ENCODE results near the gene MYO1A. TPM values are rescaled to one million over a fixed set of nuclear protein-coding genes. Genes with fewer than 3 reads are reported as not detected.

The MYO1A gene
- polyA plus RNA-seq, 1 donor (not counting 4 experiments of a cell fraction or from before 2014, with no cell fraction given), result 0.01 TPM

- Histone ChIP-seq H3K9ac (ENCODE audit: control insufficient read depth, extremely low read depth, insufficient read depth, low read length) (no peak overlapping the region), H3K79me2 (ENCODE audit: control insufficient read depth, insufficient read depth, low read length) (no peaks in the 10 kb centered on the region), H3K4me1 (ENCODE audit: control insufficient read depth, extremely low read depth, insufficient read depth, low read length) (no peaks in the 10 kb centered on the region), H3K4me3 (ENCODE audit: control insufficient read depth in 2 of 3, extremely low read depth in 1 of 3, insufficient read depth in 2 of 3, low read depth in 1 of 3, low read length in 3 of 3) (no peak overlapping the region), H3K27me3 (ENCODE audit: control insufficient read depth, extremely low read depth, insufficient read depth, low read length) (no peaks in the 10 kb centered on the region), H3K4me2 (ENCODE audit: control insufficient read depth, extremely low read depth, insufficient read depth, low read depth, low read length) (no peak overlapping the region), H2AFZ (ENCODE audit: control insufficient read depth, low read length) (no peak overlapping the region), H3K9me1 (ENCODE audit: control insufficient read depth, extremely low read depth, insufficient read depth, low read length) (no peaks in the 10 kb centered on the region), H4K20me1 (ENCODE audit: control insufficient read depth, extremely low read depth, insufficient read depth, low read length) (no peaks in the 10 kb centered on the region), H3K27ac (ENCODE audit: control insufficient read depth, insufficient read depth, low read length) (no peak overlapping the region), H3K9me3 (ENCODE audit: control insufficient read depth, low read depth, low read length) (no peaks in the 10 kb centered on the region), H3K36me3 (ENCODE audit: control insufficient read depth in 2 of 2, extremely low read depth in 1 of 2, insufficient read depth in 2 of 2, low read length in 2 of 2) (peaks cover 12 to 30% of the 10 kb centered on the region in 2 experiments)
- TF ChIP-seq CTCF (optimal IDR thresholded peaks at IDR 0.05 in 1 of 3, IDR thresholded peaks at IDR 0.05 in 1 of 3, conservative IDR thresholded peaks at IDR 0.05 in 1 of 3; ENCODE audit: extremely low read depth in 1 of 3, insufficient read depth in 2 of 3, low read length in 3 of 3) (no peak), EZH2 (IDR thresholded peaks at IDR 0.05; ENCODE audit: low read length) (no peak)
- DNase-seq (ENCODE audit: low read depth, low spot score) (no peak), FAIRE-seq (no peak)
- dilution Hi-C loops (cut with MboI; ENCODE audit: extremely low pct_ligation_motif_present, low sequenced_read_pairs), result no loop called here
Observed at GRCh38 chr12:57058454-57058853, 8.5 kb upstream of the MYO1A start.

- peaks cover 12 to 26% of the 10 kb centered on the region in 2 experiments for H3K36me3 ChIP-seq (ENCODE audit: control insufficient read depth in 2 of 2, extremely low read depth in 1 of 2, insufficient read depth in 2 of 2, low read length in 2 of 2)
- H3K27me3 ChIP-seq (ENCODE audit: control insufficient read depth, extremely low read depth, insufficient read depth, low read length), result no peaks in the 10 kb centered on the region
- FAIRE-seq (no peak), DNase-seq (ENCODE audit: low read depth, low spot score) (no peak)
- H3K4me1 ChIP-seq (ENCODE audit: control insufficient read depth, extremely low read depth, insufficient read depth, low read length), result no peaks in the 10 kb centered on the region
- H3K4me2 ChIP-seq (ENCODE audit: control insufficient read depth, extremely low read depth, insufficient read depth, low read depth, low read length), result no peak overlapping the region
- H3K9me1 ChIP-seq (ENCODE audit: control insufficient read depth, extremely low read depth, insufficient read depth, low read length), result no peaks in the 10 kb centered on the region
- TF ChIP-seq EZH2 (IDR thresholded peaks at IDR 0.05; ENCODE audit: low read length) (no peak), CTCF (optimal IDR thresholded peaks at IDR 0.05 in 1 of 3, IDR thresholded peaks at IDR 0.05 in 1 of 3, conservative IDR thresholded peaks at IDR 0.05 in 1 of 3; ENCODE audit: extremely low read depth in 1 of 3, insufficient read depth in 2 of 3, low read length in 3 of 3) (no peak)
- H3K9me3 ChIP-seq (ENCODE audit: control insufficient read depth, low read depth, low read length), result no peaks in the 10 kb centered on the region
- dilution Hi-C loops (cut with MboI; ENCODE audit: extremely low pct_ligation_motif_present, low sequenced_read_pairs), result no loop called here
- H3K27ac ChIP-seq (ENCODE audit: control insufficient read depth, insufficient read depth, low read length), result no peak overlapping the region
- no peaks in the 10 kb centered on the region for H3K79me2 ChIP-seq (ENCODE audit: control insufficient read depth, insufficient read depth, low read length)
- H2AFZ ChIP-seq (ENCODE audit: control insufficient read depth, low read length), result no peak overlapping the region
- no peaks in the 10 kb centered on the region for H4K20me1 ChIP-seq (ENCODE audit: control insufficient read depth, extremely low read depth, insufficient read depth, low read length)
- H3K4me3 ChIP-seq (ENCODE audit: control insufficient read depth in 2 of 3, extremely low read depth in 1 of 3, insufficient read depth in 2 of 3, low read depth in 1 of 3, low read length in 3 of 3), result no peak overlapping the region
- no peak overlapping the region for H3K9ac ChIP-seq (ENCODE audit: control insufficient read depth, extremely low read depth, insufficient read depth, low read length)
Observed at GRCh38 chr12:57057067-57057751, 7.3 kb upstream of the MYO1A start.
